HG03066 (cell line): ENCODE results near the gene RABGAP1L.
"Not testable (repeated sequence)": the region's sequence is repeated elsewhere in the genome, so short reads cannot be mapped to it uniquely, and the experiment has no call there.

Experiments used
- ATAC-seq: cut with Tn5 transposase; IDR thresholded peaks from one replicate; pipeline ENCODE4 v1.9.1; 2021; ENCODE audit warnings: low read depth; ENCODE audit not compliant: unreplicated experiment

Gene RABGAP1L

GRCh38 chr1:174999936-175000696, 840.8 kb downstream of the RABGAP1L start, which contains the start of gene CACYBP:
Gene CACYBP (plus strand): TSS chr1:174999947. CDS start chr1:175000181, 234 bp downstream.
- ATAC-seq: peak; percentile 1

- no peak for ATAC-seq
Observed at GRCh38 chr1:175000697-175001187, 841.4 kb downstream of the RABGAP1L start.

- no peak for ATAC-seq
Observed at GRCh38 chr1:175002910-175003517, 843.7 kb downstream of the RABGAP1L start.

- ATAC-seq: no peak
Observed at GRCh38 chr1:175003521-175003920, 844.2 kb downstream of the RABGAP1L start.

GRCh38 chr1:175005085-175005783, 845.9 kb downstream of the RABGAP1L start:
- no peak for ATAC-seq

GRCh38 chr1:175009532-175009931, 850.2 kb downstream of the RABGAP1L start:
- no peak for ATAC-seq

DNA sequence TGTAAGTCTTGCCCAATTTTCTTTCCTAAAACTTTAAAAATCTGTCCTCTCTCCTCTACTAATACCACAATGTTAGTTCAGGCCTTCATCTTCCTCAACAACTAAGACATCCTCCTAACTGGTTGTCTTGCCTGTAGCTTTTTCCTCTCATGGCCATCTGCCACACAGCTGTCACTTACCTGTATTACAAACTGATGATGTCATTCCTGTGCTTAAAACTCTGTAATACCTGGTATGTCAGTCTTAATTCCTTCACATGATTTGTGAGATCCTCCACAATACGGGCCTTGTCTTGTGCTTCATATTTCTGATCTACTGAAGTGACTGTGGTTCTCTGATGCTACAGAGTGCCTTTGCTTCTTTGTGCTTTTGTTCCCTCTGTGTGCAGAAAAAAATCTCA, 854.1 kb downstream of the RABGAP1L start:
- no peak for ATAC-seq

DNA sequence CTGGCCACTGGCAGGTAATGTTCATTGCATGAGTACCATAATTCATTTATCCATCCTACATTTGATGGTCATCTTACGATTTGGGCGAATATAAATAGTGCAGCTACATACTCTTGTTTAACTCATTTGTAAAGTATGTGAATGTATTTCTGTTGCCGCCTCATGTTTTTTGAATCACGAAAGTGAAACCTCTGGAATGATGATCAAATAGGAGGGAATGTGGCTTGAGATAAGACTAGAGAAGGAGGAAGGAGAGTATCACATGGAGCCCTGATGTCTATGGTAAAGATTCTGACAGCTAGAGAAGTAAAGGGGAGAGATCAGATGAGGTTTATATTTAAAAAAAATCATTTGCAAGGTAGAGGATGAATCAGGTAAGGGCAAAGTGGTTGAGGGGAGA, 855.9 kb downstream of the RABGAP1L start:
- ATAC-seq: no peak

GRCh38 chr1:175019524-175019923, 860.2 kb downstream of the RABGAP1L start:
- ATAC-seq: no peak

DNA sequence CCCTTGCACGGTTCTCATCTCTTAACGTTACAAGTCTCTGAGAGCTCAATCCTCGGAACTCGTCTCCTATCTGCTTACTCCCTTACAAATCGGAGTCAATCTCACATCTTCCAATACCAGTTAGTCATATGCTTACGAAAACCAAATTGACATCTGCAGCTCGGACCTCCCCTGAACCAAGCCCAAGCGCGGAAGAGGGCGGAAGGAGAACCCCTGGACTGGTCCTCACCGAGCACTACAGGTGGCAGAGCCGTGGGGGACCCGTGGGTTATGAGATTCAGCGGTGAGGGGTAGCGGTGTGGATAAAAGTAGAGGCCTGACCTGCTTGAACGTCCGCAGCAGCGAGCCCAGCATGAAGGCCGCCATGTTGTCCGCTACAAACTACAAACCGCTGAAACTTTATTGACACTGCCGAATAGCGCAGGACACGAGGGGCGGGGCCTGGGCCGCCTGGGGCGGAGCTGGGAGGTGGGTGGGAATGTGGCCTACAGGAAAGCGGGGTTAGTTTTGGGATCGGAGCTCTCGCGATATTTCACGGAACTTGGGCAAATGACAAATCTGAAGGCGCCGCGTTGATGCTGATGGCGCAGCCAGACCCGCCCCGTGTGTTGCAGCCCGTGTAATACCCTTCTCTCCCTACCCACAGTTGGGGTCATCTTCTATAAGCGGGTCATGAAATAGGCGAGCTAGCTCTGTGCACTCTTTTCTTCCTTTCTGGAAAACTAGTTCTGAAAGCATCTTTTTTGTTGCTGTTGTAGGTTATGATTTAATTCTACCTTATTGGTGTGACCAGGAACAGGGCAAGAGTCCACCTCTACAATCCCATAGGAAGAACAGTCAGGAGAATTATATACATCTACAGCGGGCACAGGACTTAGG, 864.0 kb downstream of the RABGAP1L start, which contains the start of gene MRPS14:
Gene MRPS14, minus strand, starts transcription at position 383 of the 879 bp plus-strand sequence. Its CDS starts 17 bp downstream, at position 366.
- ATAC-seq: peak; percentile 94

DNA sequence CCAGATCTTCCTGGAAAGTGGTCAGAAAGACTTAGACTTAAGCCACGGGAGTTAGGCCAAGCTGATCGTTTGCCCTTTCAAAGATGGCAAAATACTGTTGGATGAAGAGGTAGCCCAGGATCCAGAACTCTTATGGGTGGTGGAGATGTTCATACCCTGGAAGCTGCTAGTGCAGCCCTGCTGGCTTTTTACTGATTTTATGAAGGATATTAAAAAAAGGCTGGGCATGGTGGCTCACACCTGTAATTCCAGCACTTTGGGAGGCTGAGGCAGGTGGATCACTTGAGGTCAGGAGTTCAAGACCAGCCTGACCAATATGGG, 864.6 kb downstream of the RABGAP1L start:
- ATAC-seq: not testable (repeated sequence)

GRCh38 chr1:175024773-175025172, 865.5 kb downstream of the RABGAP1L start:
- no peak for ATAC-seq

DNA sequence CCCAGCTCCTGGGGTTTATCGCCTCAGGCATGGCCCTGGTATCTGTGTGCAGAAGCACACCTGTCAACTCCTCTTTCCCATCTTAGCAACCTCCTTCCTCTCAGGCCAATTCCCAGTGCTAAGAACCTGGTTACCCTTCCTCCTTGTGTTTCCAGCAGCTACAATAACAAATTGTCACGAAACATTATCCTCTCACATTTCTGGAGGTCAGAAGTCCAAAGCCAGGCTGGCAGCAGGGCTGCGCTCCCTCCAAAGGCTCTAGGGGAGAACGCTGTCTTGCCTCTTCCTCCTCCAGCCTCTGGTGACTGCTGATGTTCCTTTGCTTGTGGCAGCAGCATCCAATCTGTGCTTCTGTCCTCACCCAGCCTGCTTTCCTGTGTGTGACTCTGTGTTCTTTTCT, 874.6 kb downstream of the RABGAP1L start:
- ATAC-seq: no peak

DNA sequence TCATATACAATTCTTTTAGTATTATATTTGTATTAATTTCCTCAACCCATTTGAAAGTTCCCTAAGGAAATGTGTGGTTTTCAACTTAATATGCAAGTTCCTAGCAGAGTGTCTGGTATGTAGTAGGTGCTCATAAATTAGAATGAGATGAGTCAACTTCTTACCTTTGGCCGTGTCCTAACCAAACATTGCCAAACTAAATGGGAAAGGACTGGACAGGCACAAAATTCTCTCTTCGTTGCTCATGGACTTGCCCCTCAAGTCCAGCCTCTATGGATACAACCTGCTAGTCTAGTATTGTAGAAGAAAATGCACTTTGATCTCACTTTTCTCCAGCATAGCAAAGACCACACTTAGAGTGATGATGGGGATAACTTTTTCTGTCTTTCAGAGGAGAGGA, 875.5 kb downstream of the RABGAP1L start:
- ATAC-seq: no peak

GRCh38 chr1:175035865-175036264, 876.5 kb downstream of the RABGAP1L start:
- no peak for ATAC-seq

- no peak for ATAC-seq
Observed at GRCh38 chr1:175036476-175036875, 877.2 kb downstream of the RABGAP1L start.

- no peak for ATAC-seq
Observed at GRCh38 chr1:175037416-175037815, 878.1 kb downstream of the RABGAP1L start.

GRCh38 chr1:175040324-175040879, 881.1 kb downstream of the RABGAP1L start:
- ATAC-seq: no peak

- ATAC-seq: no peak
Observed at GRCh38 chr1:175042650-175043049, 883.3 kb downstream of the RABGAP1L start.

DNA sequence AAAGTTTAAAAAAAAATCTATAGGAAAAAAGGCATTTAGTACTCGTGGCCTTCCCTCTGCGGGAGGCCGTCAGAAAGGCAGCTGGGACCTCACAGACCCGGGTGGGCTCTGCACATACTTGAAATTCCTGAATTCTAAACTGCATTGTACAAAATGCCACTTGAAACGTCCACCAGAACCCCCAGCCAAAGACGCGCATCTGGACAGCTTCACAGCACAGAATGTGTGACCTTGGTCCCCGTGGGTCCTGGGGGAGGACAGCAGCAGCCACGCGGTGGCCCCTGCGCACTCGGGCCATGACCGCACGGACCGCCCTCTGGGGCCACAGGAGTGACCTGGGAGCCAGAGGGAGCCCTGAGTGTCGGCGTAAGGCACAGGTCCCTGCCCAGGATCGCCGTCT, 884.5 kb downstream of the RABGAP1L start:
- ATAC-seq: no peak
